ENCODE data around the gene CLCNKB.

DNA sequence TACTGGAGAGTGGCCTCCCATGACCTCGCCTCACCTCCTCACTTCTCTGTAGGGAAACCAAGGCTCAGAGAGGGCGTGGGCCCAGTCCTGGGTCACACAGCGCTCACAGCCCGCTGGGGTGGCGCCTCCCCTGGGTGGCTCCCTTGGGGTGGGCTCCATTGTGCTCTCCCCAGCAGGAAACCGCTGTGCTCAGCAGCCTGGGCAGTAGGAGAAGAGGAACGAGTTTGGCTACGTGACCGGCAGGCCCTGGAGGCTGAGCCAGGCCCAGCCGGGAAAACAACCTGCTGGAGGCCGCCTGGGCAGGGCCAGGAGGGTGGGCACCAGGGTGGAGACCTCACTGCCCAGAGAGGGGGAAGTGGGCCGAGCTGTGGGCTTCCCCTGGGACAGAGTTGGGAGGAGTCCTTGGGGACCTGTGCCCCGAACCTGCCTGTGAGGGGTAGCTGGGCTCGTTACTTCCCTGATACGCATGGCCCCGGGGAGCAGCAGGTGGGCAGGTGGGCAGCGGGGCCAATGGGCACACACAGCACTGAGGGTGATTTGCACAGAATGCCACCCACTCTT is 44.8 kb downstream of the CLCNKB start:
- TF ChIP-seq CTCF (IDR thresholded peaks at IDR 0.05) = no peak
- no peak for TF ChIP-seq POLR2A (IDR thresholded peaks at IDR 0.05)

Measured in sigmoid colon (tissue), 3 donors.